Activated T-cell treated with anti-CD3 and anti-CD28 coated beads for 48 hours (primary cell): ENCODE measurements around the gene LRIG1.

Source experiments
- DNase-seq: peaks from one replicate; pipeline ENCODE4 v3.0.0-alpha.2; 2020; ENCODE audit warnings: low read depth

LRIG1 gene

GRCh38 chr3:66470956-66471686 lies 29.7 kb downstream of the LRIG1 start:
- DNase-seq: no peak

GRCh38 chr3:66470285-66470684 lies 30.5 kb downstream of the LRIG1 start:
- DNase-seq: no peak

- no peak for DNase-seq
These were observed 31.6 kb downstream of the LRIG1 start for GRCh38 chr3:66469220-66469640.

DNA sequence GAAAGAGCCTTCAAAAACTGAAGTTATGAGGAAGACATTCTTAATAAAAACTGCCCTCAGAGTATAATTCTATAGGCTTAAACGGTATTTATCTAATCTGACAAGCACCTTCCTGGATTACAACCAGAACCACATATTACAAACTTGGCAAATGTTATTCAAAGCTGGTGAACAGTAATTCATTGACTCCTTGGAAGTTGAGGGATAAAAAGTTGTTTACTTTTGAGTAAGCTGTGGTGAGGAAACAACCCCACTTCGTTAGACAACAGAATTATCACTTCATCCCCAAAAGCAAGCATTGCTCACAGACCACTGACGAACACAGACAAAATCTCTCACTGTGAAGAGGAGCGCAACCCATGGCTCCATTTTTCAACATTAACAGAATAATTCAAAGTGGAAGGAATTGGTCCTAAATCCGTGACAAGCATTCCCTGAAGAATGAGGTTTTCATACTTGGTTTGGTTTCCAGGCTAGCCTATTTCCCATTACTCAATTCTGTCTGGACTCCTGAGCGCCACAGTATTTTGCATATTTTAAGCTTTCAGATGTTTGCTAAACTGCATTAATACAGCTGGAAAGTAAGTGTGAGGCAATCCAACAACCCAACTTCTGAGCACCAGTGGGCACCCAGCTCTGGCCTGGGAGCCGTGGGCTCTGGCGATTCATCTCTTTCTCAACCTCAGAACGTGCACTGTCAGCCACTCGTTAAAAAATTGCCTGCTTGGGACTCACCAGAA lies 32.7 kb downstream of the LRIG1 start:
- no peak for DNase-seq

DNA sequence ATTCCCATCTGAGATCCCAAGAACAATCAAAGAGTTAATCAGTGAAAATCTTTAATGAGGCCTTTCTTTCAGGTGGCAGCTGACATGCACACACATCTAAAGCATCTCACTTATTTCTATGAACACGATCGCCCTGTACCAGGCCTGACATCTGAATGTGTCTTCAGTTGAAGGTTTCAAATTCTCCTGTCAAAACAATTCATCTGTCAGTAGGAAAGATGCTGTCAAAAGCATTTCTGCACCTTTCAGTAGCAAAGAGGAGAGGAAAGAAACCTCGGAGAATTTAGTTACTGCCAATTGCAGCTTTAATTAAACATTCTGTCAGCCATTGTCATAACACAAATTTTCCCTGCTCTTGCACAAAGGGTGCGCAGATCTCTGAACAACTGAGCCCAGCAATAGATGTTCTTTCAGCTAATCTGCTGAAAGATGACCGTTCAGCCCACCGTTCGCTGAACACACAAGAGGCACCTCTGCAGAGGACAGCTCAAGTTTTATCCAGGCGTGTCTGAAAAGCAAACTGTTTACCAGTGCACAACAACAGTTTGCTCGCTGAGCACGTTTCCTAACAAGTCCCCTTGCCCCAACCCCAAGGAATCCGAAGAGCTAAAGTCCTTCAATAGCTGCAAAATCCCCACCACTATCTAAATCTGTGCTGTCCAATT lies 34.1 kb downstream of the LRIG1 start:
- no peak for DNase-seq

GRCh38 chr3:66465587-66465986 lies 35.2 kb downstream of the LRIG1 start:
- no peak for DNase-seq

DNA sequence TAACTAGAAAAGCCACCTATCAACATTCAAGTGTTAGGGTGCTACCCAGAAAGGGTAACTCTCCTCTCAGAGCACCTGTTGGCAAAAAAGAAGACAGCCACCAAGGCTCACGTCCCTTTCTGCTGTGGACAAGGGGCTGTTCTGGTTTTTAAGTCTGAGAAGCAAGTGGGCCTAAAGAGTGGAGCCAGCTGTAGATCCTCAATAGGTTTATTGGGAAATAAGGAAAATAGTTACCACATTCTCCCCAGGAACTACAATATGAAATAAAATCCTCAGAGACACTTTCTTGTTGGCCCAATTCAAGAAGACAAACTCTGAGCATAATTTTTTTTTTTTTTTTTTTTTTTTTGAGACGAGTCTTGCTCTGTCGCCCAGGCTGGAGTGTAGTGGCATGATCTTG lies 35.8 kb downstream of the LRIG1 start:
- DNase-seq: no peak

DNA sequence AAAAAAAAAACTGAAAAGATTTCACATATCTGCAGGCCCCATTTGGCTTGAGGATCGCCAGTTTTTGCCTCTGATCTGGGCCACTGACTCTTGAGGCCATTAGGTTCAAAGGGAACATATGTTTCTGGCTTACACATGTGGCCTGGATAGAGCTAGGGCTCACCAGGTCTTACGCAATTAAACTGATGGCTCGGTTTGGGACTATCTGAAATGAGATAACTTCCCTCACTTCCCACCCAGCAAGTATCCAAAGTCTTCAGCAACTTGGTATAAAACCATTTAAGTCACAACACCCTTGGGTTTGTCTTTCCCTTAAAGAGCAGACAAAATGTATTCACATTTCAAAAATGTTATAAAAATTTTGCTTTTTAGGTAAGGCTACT lies 36.3 kb downstream of the LRIG1 start:
- DNase-seq: no peak

DNA sequence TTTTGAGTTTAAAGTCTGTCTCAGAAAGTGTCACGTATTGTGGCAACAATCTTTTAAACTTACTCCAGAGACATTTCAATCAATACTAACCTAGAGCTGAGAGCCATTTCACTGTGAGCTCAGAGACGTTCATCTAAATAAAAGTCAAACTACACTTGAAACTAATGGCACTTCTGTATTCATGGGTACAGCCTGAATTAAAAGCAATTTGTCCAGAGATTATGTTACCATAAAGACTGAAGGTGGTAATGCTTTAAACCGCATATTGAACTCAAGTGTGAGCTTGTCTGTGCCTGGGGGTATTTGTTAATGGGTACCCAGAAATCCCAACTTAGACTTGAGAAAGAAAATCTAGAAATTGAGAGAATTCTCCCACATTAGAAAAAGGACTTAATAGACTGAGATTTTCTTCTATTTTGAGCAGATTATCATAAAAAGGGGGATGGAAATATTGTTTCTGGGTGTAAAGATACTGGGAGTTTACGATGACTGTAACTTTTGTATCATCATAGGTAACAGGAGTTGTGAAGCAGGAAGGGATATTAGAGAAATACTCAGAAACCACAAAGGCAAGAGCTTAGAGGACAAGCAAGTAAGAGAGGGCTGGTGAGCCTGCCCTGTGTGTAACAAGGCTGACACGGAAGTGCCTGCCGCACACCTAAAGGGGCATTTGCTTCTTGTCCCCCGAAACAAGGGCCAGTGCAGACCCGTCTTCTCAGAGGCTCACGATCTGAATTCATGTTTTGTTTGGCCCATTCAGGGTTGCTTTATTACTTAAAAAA lies 36.9 kb downstream of the LRIG1 start:
- no peak for DNase-seq

GRCh38 chr3:66463054-66463631 lies 37.7 kb downstream of the LRIG1 start:
- no peak for DNase-seq

DNA sequence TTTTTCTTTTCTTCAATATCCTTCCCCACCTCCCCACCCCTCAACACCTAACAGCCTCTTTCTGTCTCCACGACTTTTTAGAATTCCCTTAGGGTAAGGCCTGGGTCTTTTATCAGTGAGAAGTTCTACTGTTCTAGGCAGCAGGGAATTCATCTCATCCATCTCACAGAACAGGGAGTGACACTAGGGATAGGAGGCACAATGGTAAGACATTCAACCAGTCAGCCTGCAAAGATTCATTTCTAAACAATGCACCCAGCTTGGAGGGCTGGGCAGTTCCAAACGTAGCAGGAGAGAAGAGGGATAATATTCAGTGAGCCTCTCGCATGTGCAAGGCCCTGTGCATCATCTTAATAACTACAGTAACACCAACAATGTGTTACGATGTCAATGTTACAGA lies 43.6 kb downstream of the LRIG1 start:
- no peak for DNase-seq

DNA sequence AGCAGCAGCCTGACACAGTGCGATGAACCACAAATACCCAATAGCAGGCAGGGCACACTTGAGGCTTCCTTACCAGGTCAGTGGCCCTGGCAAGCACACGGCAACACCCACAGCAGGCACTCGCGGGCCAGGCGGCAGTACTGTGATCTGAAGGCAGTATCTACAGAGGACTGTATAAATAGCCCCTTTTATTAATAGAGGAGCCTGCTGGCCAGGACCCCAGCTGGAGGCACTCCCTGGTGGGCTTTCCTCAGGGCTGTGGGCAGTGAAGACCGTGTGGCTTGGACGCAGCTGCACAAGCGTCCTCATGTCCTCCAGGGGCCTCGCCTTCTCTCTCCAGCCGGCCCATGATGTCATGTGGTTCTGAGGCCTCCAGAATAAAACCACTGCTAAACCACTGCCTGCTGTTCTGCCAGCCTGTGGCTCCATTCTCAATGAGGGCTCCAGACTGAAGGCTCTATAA lies 44.1 kb downstream of the LRIG1 start:
- DNase-seq: no peak

DNA sequence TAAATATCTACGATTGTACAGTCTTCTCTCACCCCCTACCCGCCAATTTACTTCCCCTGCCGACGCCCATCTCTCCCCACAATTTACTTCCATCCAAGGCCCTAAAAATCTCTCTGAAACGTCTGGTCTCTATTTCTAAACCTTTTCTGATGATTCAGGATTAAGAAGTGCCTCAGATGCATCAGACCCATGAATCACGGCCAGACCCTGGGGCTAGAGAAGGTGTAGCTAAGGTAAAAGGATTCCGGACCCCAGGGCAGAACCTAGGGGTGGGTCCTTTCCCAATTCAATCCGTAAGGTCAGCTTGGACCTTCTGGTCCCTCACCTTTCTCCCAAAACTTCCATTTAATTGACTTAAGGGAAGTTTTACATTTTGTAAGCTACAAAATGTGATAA lies 46.4 kb downstream of the LRIG1 start:
- no peak for DNase-seq

GRCh38 chr3:66453651-66454463 lies 47.0 kb downstream of the LRIG1 start:
- DNase-seq: no peak

DNA sequence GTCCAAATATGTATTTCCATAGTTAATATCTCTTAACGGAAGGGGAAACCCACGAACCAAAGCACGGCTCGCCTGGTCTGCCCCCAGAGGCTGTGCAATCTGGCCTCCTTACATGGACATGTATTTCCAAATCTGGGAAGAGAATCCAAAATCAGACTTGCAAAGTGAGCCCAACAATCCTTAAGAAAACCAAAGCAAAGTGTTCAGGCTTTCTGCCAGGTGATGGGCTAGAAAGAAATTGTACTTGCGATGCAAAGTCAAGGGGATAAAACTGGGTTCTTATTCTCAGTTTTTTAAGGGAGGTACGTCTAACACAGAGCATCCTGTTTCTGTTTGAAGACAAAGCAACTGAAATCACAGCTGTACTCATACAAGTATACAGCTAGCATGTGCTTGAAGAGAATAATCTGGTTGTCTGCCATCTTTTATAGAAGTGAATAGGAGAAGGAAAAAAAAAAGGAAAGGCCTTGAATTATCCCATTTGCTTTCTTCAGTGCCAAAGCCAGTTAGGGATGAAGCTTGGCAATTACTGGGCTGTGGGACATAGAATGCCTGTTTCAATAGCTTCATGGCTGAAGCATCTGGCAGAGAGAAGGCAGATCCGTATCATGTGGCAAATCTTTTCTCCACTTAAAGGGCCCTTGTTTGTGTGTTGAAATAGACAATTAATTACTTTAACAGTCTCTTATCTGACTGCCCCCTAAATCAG lies 48.4 kb downstream of the LRIG1 start:
- no peak for DNase-seq

DNA sequence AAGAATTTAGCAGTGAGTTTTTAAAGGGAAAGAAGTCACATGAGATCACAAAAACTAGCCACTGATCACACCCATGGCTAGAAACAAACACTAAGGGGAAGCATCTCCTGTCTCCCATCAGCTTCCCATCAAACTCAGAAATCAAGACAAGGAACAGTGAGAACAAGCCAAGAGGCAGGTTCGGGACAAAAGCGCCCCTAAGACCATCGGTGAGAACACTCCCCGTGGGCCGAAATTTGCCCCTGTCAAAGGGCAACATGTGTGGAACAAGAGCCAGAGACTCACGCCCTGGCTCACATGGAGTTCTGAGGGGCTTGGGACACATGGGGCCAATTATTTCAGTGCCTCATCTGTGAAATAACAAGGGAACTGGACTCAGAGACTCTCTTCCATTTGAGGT lies 49.1 kb downstream of the LRIG1 start:
- DNase-seq: no peak

- DNase-seq: no peak
These were observed 50.3 kb downstream of the LRIG1 start for GRCh38 chr3:66450390-66451022.

- DNase-seq: no peak
These were observed 51.3 kb downstream of the LRIG1 start for GRCh38 chr3:66449411-66449974.

GRCh38 chr3:66444146-66444644 lies 56.6 kb downstream of the LRIG1 start:
- DNase-seq: no peak
